ENCODE data around the gene ABCC4. TPM values are rescaled to one million over a fixed set of nuclear protein-coding genes. Genes with fewer than 3 reads are reported as not detected.

ABCC4 gene
- total RNA-seq, 1 donor from 2014 or later, result 1.7 TPM

GRCh38 chr13:95253033-95253432 is 48.2 kb downstream of the ABCC4 start:
- no peak for DNase-seq
- Mint-ChIP-seq H3K27me3 (ENCODE audit: unreplicated experiment) (no peaks in the 10 kb centered on the region), H3K9me3 (ENCODE audit: unreplicated experiment) (peaks cover 3% of the 10 kb centered on the region), H3K4me1 (ENCODE audit: low read depth, unreplicated experiment) (no peaks in the 10 kb centered on the region), H3K4me3 (ENCODE audit: unreplicated experiment) (no peak overlapping the region), H3K27ac (ENCODE audit: unreplicated experiment) (no peak overlapping the region), H3K36me3 (ENCODE audit: unreplicated experiment) (peaks cover under 1% of the 10 kb centered on the region)
- TF ChIP-seq CTCF (IDR thresholded peaks at IDR 0.05; ENCODE audit: partially characterized antibody, unreplicated experiment), result no peak

- no peak for DNase-seq
- H3K27me3 Mint-ChIP-seq (ENCODE audit: unreplicated experiment), result no peaks in the 10 kb centered on the region
- TF ChIP-seq CTCF (IDR thresholded peaks at IDR 0.05; ENCODE audit: partially characterized antibody, unreplicated experiment), result no peak
- no peak overlapping the region for H3K4me3 Mint-ChIP-seq (ENCODE audit: unreplicated experiment)
- no peaks in the 10 kb centered on the region for H3K36me3 Mint-ChIP-seq (ENCODE audit: unreplicated experiment)
- H3K27ac Mint-ChIP-seq (ENCODE audit: unreplicated experiment), result no peak overlapping the region
- H3K9me3 Mint-ChIP-seq (ENCODE audit: unreplicated experiment), result peaks cover 3% of the 10 kb centered on the region
- no peaks in the 10 kb centered on the region for H3K4me1 Mint-ChIP-seq (ENCODE audit: low read depth, unreplicated experiment)
These were observed 49.6 kb downstream of the ABCC4 start for GRCh38 chr13:95251641-95252040.

DNA sequence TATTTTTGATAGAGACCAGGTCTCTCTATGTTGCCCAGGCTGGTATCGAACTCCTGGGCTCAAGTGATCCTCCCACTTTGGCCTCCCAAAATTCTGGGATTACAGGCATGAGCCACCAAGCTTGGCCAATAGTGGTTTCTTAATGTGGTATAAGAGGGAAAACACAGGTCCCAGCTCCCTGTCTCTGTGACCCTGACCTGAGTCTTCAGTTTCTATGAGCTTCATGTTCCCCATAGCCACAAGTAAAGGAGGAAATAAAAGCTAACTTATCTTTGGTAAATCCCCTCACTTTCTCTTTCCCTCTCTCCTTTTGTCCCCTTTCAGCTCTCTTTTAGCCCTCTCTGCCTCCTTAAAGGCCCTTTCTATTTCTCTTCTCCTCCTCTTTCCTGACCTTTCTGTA is 50.3 kb downstream of the ABCC4 start:
- Mint-ChIP-seq H3K27ac (ENCODE audit: unreplicated experiment) (no peak overlapping the region), H3K9me3 (ENCODE audit: unreplicated experiment) (peaks cover 3% of the 10 kb centered on the region), H3K36me3 (ENCODE audit: unreplicated experiment) (no peaks in the 10 kb centered on the region), H3K4me3 (ENCODE audit: unreplicated experiment) (no peak overlapping the region), H3K4me1 (ENCODE audit: low read depth, unreplicated experiment) (no peaks in the 10 kb centered on the region), H3K27me3 (ENCODE audit: unreplicated experiment) (no peaks in the 10 kb centered on the region)
- no peak for TF ChIP-seq CTCF (IDR thresholded peaks at IDR 0.05; ENCODE audit: partially characterized antibody, unreplicated experiment)
- no peak for DNase-seq

DNA sequence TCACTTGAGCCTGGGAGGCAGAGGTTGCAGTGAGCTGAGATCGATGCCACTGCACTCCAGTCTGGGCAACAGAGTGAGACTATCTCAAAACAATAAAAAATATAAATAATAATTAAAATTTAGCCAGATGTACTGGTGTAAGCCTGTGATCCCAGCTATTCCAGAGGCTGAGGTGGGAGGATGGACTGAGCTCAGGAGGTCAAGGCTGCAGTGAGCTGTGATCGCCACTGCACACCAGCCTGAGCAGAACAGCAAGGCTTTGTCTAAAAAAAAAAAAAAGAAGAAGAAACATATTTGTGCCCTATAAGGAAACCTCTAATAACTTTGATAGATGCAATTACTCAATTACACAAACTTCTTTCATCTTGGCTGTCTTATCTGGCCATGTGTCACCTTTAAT is 52.3 kb downstream of the ABCC4 start:
- Mint-ChIP-seq H3K27me3 (ENCODE audit: unreplicated experiment) (peaks cover 2% of the 10 kb centered on the region), H3K9me3 (ENCODE audit: unreplicated experiment) (peaks cover 3% of the 10 kb centered on the region), H3K4me1 (ENCODE audit: low read depth, unreplicated experiment) (peaks cover 2% of the 10 kb centered on the region), H3K4me3 (ENCODE audit: unreplicated experiment) (no peak overlapping the region), H3K27ac (ENCODE audit: unreplicated experiment) (no peak overlapping the region), H3K36me3 (ENCODE audit: unreplicated experiment) (no peaks in the 10 kb centered on the region)
- TF ChIP-seq CTCF (IDR thresholded peaks at IDR 0.05; ENCODE audit: partially characterized antibody, unreplicated experiment), result no peak
- DNase-seq, result no peak

- no peak for TF ChIP-seq CTCF (IDR thresholded peaks at IDR 0.05; ENCODE audit: partially characterized antibody, unreplicated experiment)
- peaks cover 2% of the 10 kb centered on the region for H3K4me1 Mint-ChIP-seq (ENCODE audit: low read depth, unreplicated experiment)
- no peaks in the 10 kb centered on the region for H3K36me3 Mint-ChIP-seq (ENCODE audit: unreplicated experiment)
- no peak for DNase-seq
- no peak overlapping the region for H3K4me3 Mint-ChIP-seq (ENCODE audit: unreplicated experiment)
- no peaks in the 10 kb centered on the region for H3K9me3 Mint-ChIP-seq (ENCODE audit: unreplicated experiment)
- H3K27ac Mint-ChIP-seq (ENCODE audit: unreplicated experiment), result no peak overlapping the region
- H3K27me3 Mint-ChIP-seq (ENCODE audit: unreplicated experiment), result peaks cover 2% of the 10 kb centered on the region
These were observed 53.4 kb downstream of the ABCC4 start for GRCh38 chr13:95247852-95248251.

Data from glutamatergic neuron (in vitro differentiated cells).